Smooth muscle cell (in vitro differentiated cells): Measurements from ENCODE around the gene MAGED2. TPM values are rescaled to one million over a fixed set of nuclear protein-coding genes. Genes with fewer than 3 reads are reported as not detected.

Experiments used
- DNase-seq: peaks from one replicate; lab custom pipeline; 2025; ENCODE audit not compliant: unreplicated experiment; lab: John Stamatoyannopoulos, UW
- H2AFZ ChIP-seq: fragments of 200-600 bp; sonication (generic); 2 replicates; pipeline ENCODE4 v1.6.0; 2016; ENCODE audit warnings: antibody characterized with exemption, low read depth, mild to moderate bottlenecking
- H3F3A ChIP-seq: fragments of 200-600 bp; sonication (generic); 2 replicates; pipeline ENCODE4 v1.6.0; 2017; ENCODE audit warnings: antibody characterized with exemption, low read depth
- H3K27ac ChIP-seq: fragments of 200-600 bp; sonication (generic); 2 replicates; pipeline ENCODE4 v1.5.1; 2016; ENCODE audit warnings: low read depth, mild to moderate bottlenecking
- H3K27me3 ChIP-seq: fragments of 200-600 bp; sonication (generic); 2 replicates; pipeline ENCODE4 v1.6.1; 2016; ENCODE audit warnings: low read depth, mild to moderate bottlenecking
- H3K36me3 ChIP-seq: fragments of 200-600 bp; sonication (generic); 2 replicates; pipeline ENCODE4 v1.5.1; 2016; ENCODE audit warnings: low read depth
- H3K4me1 ChIP-seq: fragments of 200-600 bp; sonication (generic); 2 replicates; pipeline ENCODE4 v1.5.1; 2016; ENCODE audit warnings: low read depth
- H3K4me2 ChIP-seq: fragments of 200-600 bp; sonication (generic); 2 replicates; pipeline ENCODE4 v1.6.0; 2016; ENCODE audit warnings: mild to moderate bottlenecking
- H3K4me3 ChIP-seq: fragments of 200-600 bp; sonication (generic); 2 replicates; pipeline ENCODE4 v1.5.1; 2016; ENCODE audit warnings: mild to moderate bottlenecking
- H3K79me2 ChIP-seq: fragments of 200-600 bp; sonication (generic); 2 replicates; pipeline ENCODE4 v1.6.0; 2016; ENCODE audit warnings: low read depth, mild to moderate bottlenecking
- H3K9ac ChIP-seq: fragments of 200-600 bp; sonication (generic); 2 replicates; pipeline ENCODE4 v1.6.0; 2016; ENCODE audit warnings: low read depth
- H3K9me3 ChIP-seq: fragments of 200-600 bp; sonication (generic); replicated peaks from 2 replicates; pipeline ENCODE4 v1.5.1; 2016; ENCODE audit warnings: low read depth
- H4K20me1 ChIP-seq: fragments of 200-600 bp; sonication (generic); 2 replicates; pipeline ENCODE4 v1.6.0; 2016; ENCODE audit warnings: low read depth
- WGBS: methylation state at CpG from one replicate; pipeline ENCODE4 v1.1.7; 2016; ENCODE audit warnings: low lambda C conversion rate; 5-methylcytosine and 5-hydroxymethylcytosine counted together
- polyA plus RNA-seq: library from polyadenylated mRNA; unstranded; fragments of >200 nt; fragmentation: Nextera tagmentation; extraction: Ambion mirVana; gene quantifications from 2 replicates; pipeline ENCODE4 v1.2.1, GENCODE V29; 2016
- total RNA-seq: library from RNA; depleted of rRNA; stranded (reverse); fragments of >200 nt; gene quantifications from 2 replicates; pipeline ENCODE4 v1.2.3, GENCODE V29; 2014
- TF ChIP-seq, protein P1 (sequence below): fragments of 200-600 bp; sonication (generic); IDR thresholded peaks from 2 replicates; pipeline ENCODE4 v1.5.1; 2017; ENCODE audit warnings: borderline replicate concordance, mild to moderate bottlenecking, antibody characterized with exemption; ENCODE audit not compliant: insufficient read depth, poor library complexity, severe bottlenecking

The MAGED2 gene
- total and polyA plus RNA-seq, 2 experiments from 2014 or later: 488 to 741 TPM

DNA sequence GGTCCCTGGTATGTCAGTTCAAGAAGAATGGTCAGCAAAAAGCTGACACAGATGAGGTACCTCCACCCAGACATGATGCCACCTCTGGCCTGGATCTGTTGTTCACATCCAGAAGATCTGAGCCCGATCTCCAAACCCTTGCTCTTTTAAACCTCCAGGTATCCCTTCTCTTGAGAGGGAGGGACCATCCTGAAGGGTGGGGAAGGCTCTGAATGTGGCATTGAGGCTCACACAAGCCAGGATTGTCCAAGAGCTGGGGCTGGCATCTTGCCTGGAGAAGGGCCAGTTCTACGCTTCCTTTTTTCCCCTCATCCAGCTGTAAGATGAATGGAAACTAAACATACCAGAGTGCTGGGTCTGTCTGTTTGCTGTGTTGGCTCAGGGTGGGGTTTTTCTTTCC, 9.4 kb upstream of the MAGED2 start, which contains the start of gene ITIH6:
ITIH6 (minus strand) TSS at position 119 of the 400 bp plus-strand sequence; CDS start at position 74, 45 bp downstream.
- no peak within 1 kb of the TSS for H3K4me3 ChIP-seq
- H3K79me2 ChIP-seq: no peaks in the 10 kb centered on the region
- no peaks in the 10 kb centered on the region for H3K4me1 ChIP-seq
- DNase-seq: no peak
- H3K27ac ChIP-seq: no peak within 1 kb of the TSS
- H3K27me3 ChIP-seq: no peaks in the 10 kb centered on the region
- no peaks in the 10 kb centered on the region for H3F3A ChIP-seq
- H2AFZ ChIP-seq: no peak within 1 kb of the TSS
- H4K20me1 ChIP-seq: no peaks in the 10 kb centered on the region
- H3K9ac ChIP-seq: no peak within 1 kb of the TSS
- H3K9me3 ChIP-seq: no peaks in the 10 kb centered on the region
- TF ChIP-seq, protein P1, sequence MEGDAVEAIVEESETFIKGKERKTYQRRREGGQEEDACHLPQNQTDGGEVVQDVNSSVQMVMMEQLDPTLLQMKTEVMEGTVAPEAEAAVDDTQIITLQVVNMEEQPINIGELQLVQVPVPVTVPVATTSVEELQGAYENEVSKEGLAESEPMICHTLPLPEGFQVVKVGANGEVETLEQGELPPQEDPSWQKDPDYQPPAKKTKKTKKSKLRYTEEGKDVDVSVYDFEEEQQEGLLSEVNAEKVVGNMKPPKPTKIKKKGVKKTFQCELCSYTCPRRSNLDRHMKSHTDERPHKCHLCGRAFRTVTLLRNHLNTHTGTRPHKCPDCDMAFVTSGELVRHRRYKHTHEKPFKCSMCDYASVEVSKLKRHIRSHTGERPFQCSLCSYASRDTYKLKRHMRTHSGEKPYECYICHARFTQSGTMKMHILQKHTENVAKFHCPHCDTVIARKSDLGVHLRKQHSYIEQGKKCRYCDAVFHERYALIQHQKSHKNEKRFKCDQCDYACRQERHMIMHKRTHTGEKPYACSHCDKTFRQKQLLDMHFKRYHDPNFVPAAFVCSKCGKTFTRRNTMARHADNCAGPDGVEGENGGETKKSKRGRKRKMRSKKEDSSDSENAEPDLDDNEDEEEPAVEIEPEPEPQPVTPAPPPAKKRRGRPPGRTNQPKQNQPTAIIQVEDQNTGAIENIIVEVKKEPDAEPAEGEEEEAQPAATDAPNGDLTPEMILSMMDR: no peak
- no peak within 1 kb of the TSS for H3K4me2 ChIP-seq
- 66% methylated on average over 2 of the region's 2 CpGs for WGBS
- H3K36me3 ChIP-seq: no peaks in the 10 kb centered on the region

DNA sequence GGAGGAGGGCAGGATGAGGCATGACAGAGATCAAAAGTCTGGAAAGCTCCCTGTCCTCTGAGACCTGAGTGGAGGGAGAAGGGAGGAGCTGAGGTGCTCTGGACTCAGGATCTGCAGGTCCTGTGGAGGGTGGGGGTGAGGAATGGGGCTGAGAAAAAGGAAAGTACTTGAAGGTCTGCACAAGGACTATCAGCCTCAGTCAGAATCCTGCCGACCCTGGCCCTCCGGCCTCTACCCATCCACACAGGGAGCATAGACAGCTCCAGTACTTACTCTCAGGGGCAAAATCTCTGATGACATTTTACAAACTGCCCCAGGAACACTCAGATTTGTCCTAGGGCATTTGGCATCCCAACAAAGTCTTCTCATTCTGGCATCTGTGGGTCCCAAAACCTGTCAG, 8.5 kb upstream of the MAGED2 start:
- Histone ChIP-seq H3F3A (no peaks in the 10 kb centered on the region), H3K9ac (no peak overlapping the region), H3K4me2 (no peak overlapping the region), H3K36me3 (no peaks in the 10 kb centered on the region), H3K9me3 (no peaks in the 10 kb centered on the region), H4K20me1 (no peaks in the 10 kb centered on the region), H3K4me1 (no peaks in the 10 kb centered on the region), H2AFZ (no peak overlapping the region), H3K4me3 (no peak overlapping the region), H3K27ac (no peak overlapping the region), H3K79me2 (no peaks in the 10 kb centered on the region), H3K27me3 (no peaks in the 10 kb centered on the region)
- no peak for DNase-seq
- WGBS: 88% methylated on average over 2 of the region's 2 CpGs
- TF ChIP-seq, protein P1: no peak

DNA sequence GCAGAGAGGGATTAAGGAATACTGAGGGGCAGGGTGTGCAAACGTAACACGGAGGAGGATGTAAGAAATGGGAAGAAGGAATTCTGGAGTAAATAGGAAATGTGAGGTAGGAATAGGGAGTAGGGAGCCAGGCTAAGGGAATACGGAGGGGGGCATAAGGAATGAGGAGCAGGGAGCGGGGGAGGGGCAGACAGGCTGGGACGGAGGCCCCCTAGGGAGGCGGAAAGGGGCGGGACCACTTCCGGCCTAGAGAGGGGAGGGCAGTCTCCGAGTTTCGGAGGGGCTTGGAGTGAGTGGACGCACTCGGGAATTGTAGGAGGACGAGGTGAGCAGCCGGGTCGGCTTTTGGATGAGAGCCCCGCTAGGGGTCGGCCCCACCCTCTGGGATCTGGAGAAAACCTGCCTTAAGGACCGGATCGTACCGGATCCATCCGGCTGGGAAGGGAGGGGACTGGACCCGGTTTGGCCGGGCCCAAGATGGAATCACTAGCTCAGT, 612 bp downstream of the MAGED2 start:
- no peaks in the 10 kb centered on the region for H3K4me1 ChIP-seq
- peak; percentile 62 for DNase-seq

More for the DNA sequence above, 612 bp downstream of the MAGED2 start:
- Histone ChIP-seq H3K27me3 (no peaks in the 10 kb centered on the region), H3K9me3 (no peaks in the 10 kb centered on the region), H2AFZ (no peak overlapping the region), H3K36me3 (no peaks in the 10 kb centered on the region), H3K4me2 (peak overlapping the region; percentile 81), H3K79me2 (peaks cover 28% of the 10 kb centered on the region), H4K20me1 (peaks cover 40% of the 10 kb centered on the region), H3F3A (no peaks in the 10 kb centered on the region), H3K4me3 (peak overlapping the region; percentile 77), H3K27ac (peak overlapping the region; percentile 71), H3K9ac (peak overlapping the region; percentile 66)
- 39% methylated on average over 20 of the region's 23 CpGs for WGBS
- TF ChIP-seq, protein P1: no peak
